ENCODE measurements around the gene HOXD9. TPM values are rescaled to one million over a fixed set of nuclear protein-coding genes. Genes with fewer than 3 reads are reported as not detected.

HOXD9 gene
- total RNA-seq, 1 experiment from 2014 or later = not detected

DNA sequence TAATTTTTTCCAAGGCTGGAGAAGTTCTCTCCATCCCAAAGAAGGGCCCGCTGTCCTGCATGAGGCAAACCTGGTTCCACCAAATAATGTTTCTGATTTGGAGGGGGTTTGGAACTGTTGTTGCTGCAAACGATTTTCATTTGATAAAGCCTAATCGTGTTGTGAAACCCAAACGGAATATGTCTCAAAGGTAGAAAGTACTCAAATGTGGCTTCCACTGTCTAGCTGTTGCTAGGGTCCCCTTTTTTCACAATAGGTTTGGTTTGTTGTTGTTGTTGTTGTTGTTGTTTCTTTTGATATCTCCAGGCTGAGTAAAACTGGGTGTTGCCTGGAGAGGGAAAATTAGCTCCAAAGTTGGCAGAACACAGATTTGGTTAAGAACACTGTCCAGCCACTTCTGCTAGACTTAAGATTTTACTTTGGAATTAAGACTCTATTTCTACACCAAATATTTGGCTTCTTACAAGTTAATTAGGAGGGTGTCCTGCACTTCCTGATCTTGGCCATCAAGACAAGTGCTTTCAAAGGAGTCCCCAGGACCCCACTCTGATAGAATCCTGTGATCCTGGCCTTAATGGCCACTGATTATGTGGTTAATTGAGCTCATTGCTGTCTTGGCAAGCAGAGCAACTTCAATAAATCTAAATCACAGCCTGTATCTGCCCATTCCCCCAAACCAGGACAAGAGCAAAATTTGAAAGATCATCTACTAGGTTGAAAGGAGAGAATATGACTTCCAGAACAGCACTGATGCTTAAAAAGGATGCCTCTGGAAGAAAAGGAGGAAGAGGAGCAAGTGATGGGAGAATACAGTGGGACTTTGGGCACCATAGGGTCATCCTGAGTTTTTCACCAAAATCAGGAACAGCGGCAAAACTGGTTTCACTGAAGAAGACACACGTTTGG lies 33.3 kb upstream of the HOXD9 start:
- Mint-ChIP-seq H3K36me3 (ENCODE audit: insufficient read depth, unreplicated experiment) (no peaks in the 10 kb centered on the region), H3K4me1 (ENCODE audit: low read depth, unreplicated experiment) (peaks cover 12% of the 10 kb centered on the region), H3K27ac (ENCODE audit: unreplicated experiment) (no peak overlapping the region), H3K27me3 (ENCODE audit: insufficient read depth, unreplicated experiment) (peaks cover 52% of the 10 kb centered on the region), H3K9me3 (ENCODE audit: unreplicated experiment) (no peaks in the 10 kb centered on the region), H3K4me3 (ENCODE audit: unreplicated experiment) (no peak overlapping the region)
- H3K9me3 ChIP-seq = no peaks in the 10 kb centered on the region
- H3K4me3 ChIP-seq (ENCODE audit: low read depth, low read length) = no peak overlapping the region
- H3K27me3 ChIP-seq (replicated peaks; ENCODE audit: control insufficient read depth, insufficient read depth, low read length) = peaks cover 24% of the 10 kb centered on the region
- CTCF ChIA-PET = interaction anchor here (1.3 kb wide), 1 partner anchor 8 kb away, joined by 4 read pairs; no protein-coding TSS in a partner anchor
- TF ChIP-seq, protein P1, sequence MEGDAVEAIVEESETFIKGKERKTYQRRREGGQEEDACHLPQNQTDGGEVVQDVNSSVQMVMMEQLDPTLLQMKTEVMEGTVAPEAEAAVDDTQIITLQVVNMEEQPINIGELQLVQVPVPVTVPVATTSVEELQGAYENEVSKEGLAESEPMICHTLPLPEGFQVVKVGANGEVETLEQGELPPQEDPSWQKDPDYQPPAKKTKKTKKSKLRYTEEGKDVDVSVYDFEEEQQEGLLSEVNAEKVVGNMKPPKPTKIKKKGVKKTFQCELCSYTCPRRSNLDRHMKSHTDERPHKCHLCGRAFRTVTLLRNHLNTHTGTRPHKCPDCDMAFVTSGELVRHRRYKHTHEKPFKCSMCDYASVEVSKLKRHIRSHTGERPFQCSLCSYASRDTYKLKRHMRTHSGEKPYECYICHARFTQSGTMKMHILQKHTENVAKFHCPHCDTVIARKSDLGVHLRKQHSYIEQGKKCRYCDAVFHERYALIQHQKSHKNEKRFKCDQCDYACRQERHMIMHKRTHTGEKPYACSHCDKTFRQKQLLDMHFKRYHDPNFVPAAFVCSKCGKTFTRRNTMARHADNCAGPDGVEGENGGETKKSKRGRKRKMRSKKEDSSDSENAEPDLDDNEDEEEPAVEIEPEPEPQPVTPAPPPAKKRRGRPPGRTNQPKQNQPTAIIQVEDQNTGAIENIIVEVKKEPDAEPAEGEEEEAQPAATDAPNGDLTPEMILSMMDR (IDR thresholded peaks at IDR 0.05; ENCODE audit: insufficient read depth in 1 of 2, low read depth in 1 of 2, low read length in 1 of 2, severe bottlenecking in 1 of 2, unreplicated experiment in 1 of 2) = no peak
- intact Hi-C loops (cut with micrococcal nuclease; ENCODE audit: unreplicated experiment) = loop anchor here (1.0 to 10.0 kb wide), 3 partner anchors 204 to 723 kb away; no protein-coding TSS in a partner anchor
- POLR2A ChIA-PET = no interaction called here
- BruUV-seq (replicated peaks) = no TSS peak
- H3K36me3 ChIP-seq (ENCODE audit: control insufficient read depth, insufficient read depth, low read length) = no peaks in the 10 kb centered on the region
- peaks cover 19% of the 10 kb centered on the region; the same call in 1 of the 2 replicates for H3K4me1 ChIP-seq
- no peak for DNase-seq

- no peaks in the 10 kb centered on the region for H3K9me3 Mint-ChIP-seq (ENCODE audit: unreplicated experiment)
- ChIA-PET POLR2A (no interaction called here), CTCF (no interaction called here)
- Histone ChIP-seq H3K9me3 (no peaks in the 10 kb centered on the region), H3K4me1 (peaks cover 19% of the 10 kb centered on the region; the same call in 1 of the 2 replicates), H3K36me3 (ENCODE audit: control insufficient read depth, insufficient read depth, low read length) (no peaks in the 10 kb centered on the region), H3K27me3 (replicated peaks; ENCODE audit: control insufficient read depth, insufficient read depth, low read length) (peaks cover 23% of the 10 kb centered on the region), H3K4me3 (ENCODE audit: low read depth, low read length) (no peak overlapping the region)
- peaks cover 48% of the 10 kb centered on the region for H3K27me3 Mint-ChIP-seq (ENCODE audit: insufficient read depth, unreplicated experiment)
- H3K4me1 Mint-ChIP-seq (ENCODE audit: low read depth, unreplicated experiment) = peaks cover 5% of the 10 kb centered on the region
- DNase-seq = no peak
- no TSS peak for BruUV-seq (replicated peaks)
- no peaks in the 10 kb centered on the region for H3K36me3 Mint-ChIP-seq (ENCODE audit: insufficient read depth, unreplicated experiment)
- TF ChIP-seq, protein P1 (IDR thresholded peaks at IDR 0.05; ENCODE audit: insufficient read depth in 1 of 2, low read depth in 1 of 2, low read length in 1 of 2, severe bottlenecking in 1 of 2, unreplicated experiment in 1 of 2) = no peak
- intact Hi-C loops (cut with micrococcal nuclease; ENCODE audit: unreplicated experiment) = loop anchor here (10.0 kb wide), 3 partner anchors 205 to 1055 kb away; no protein-coding TSS in a partner anchor
- H3K4me3 Mint-ChIP-seq (ENCODE audit: unreplicated experiment) = no peak overlapping the region
- no peak overlapping the region for H3K27ac Mint-ChIP-seq (ENCODE audit: unreplicated experiment)
Observed at GRCh38 chr2:176089843-176090395, 32.6 kb upstream of the HOXD9 start.

- Histone ChIP-seq H3K36me3 (ENCODE audit: control insufficient read depth, insufficient read depth, low read length) (no peaks in the 10 kb centered on the region), H3K4me1 (peaks cover 12% of the 10 kb centered on the region; the same call in 1 of the 2 replicates), H3K27me3 (replicated peaks; ENCODE audit: control insufficient read depth, insufficient read depth, low read length) (peaks cover 18% of the 10 kb centered on the region), H3K4me3 (ENCODE audit: low read depth, low read length) (no peak overlapping the region), H3K9me3 (no peaks in the 10 kb centered on the region)
- DNase-seq = no peak
- ChIA-PET POLR2A (no interaction called here), CTCF (no interaction called here)
- Mint-ChIP-seq H3K36me3 (ENCODE audit: insufficient read depth, unreplicated experiment) (no peaks in the 10 kb centered on the region), H3K9me3 (ENCODE audit: unreplicated experiment) (no peaks in the 10 kb centered on the region), H3K4me3 (ENCODE audit: unreplicated experiment) (no peak overlapping the region), H3K27ac (ENCODE audit: unreplicated experiment) (no peak overlapping the region), H3K4me1 (ENCODE audit: low read depth, unreplicated experiment) (no peaks in the 10 kb centered on the region), H3K27me3 (ENCODE audit: insufficient read depth, unreplicated experiment) (peaks cover 45% of the 10 kb centered on the region)
- intact Hi-C loops (cut with micrococcal nuclease; ENCODE audit: unreplicated experiment) = loop anchor here (10.0 kb wide), 2 partner anchors 486 to 1056 kb away; no protein-coding TSS in a partner anchor
- TF ChIP-seq, protein P1 (IDR thresholded peaks at IDR 0.05; ENCODE audit: insufficient read depth in 1 of 2, low read depth in 1 of 2, low read length in 1 of 2, severe bottlenecking in 1 of 2, unreplicated experiment in 1 of 2) = no peak
- BruUV-seq (replicated peaks) = no TSS peak
Observed at GRCh38 chr2:176090862-176091261, 31.7 kb upstream of the HOXD9 start.

All from Caco-2 (cell line).